AG10803 (cell line): ENCODE results near the gene MDK.
A peak's percentile ranks its signal among the peaks of the same experiment; 100 is the strongest.
"Not testable (repeated sequence)": the region's sequence is repeated elsewhere in the genome, so short reads cannot be mapped to it uniquely, and the experiment has no call there.

Source experiments
- DNase-seq: peaks from one replicate; pipeline ENCODE4 v3.0.0; 2010; ENCODE audit warnings: low read depth
- H3K4me3 ChIP-seq: 2 replicates; pipeline ENCODE4 v1.5.1; 2011; ENCODE audit warnings: mild to moderate bottlenecking, low read length, control low read depth
- CTCF ChIP-seq: conservative IDR thresholded peaks from 2 replicates; pipeline ENCODE4 v1.5.1; 2011; ENCODE audit warnings: mild to moderate bottlenecking, low read length, control low read depth, inconsistent platforms

The MDK gene

GRCh38 chr11:46367244-46367915 is 14.1 kb upstream of the MDK start:
- peak; percentile 71 for TF ChIP-seq CTCF
- peak; percentile 54 for DNase-seq
- H3K4me3 ChIP-seq, result no peak overlapping the region

GRCh38 chr11:46367916-46368267 is 13.6 kb upstream of the MDK start:
- no peak for DNase-seq
- H3K4me3 ChIP-seq, result no peak overlapping the region

GRCh38 chr11:46369458-46370152 is 11.9 kb upstream of the MDK start:
- no peak overlapping the region for H3K4me3 ChIP-seq
- peak; percentile 89 for TF ChIP-seq CTCF
- peak; percentile 68 for DNase-seq

More at GRCh38 chr11:46367916-46368267, 13.6 kb upstream of the MDK start:
- TF ChIP-seq CTCF, result no peak

GRCh38 chr11:46370253-46370652 is 11.2 kb upstream of the MDK start:
- no peak for DNase-seq
- H3K4me3 ChIP-seq, result no peak overlapping the region
- TF ChIP-seq CTCF, result no peak

GRCh38 chr11:46371262-46371661 is 10.2 kb upstream of the MDK start:
- not testable (repeated sequence) for DNase-seq, H3K4me3 ChIP-seq

- DNase-seq, result no peak
- no peak overlapping the region for H3K4me3 ChIP-seq
These were observed 9.4 kb upstream of the MDK start for GRCh38 chr11:46372086-46372485.

GRCh38 chr11:46372501-46372900 is 9.0 kb upstream of the MDK start:
- H3K4me3 ChIP-seq, DNase-seq: not testable (repeated sequence)

More at GRCh38 chr11:46372086-46372485, 9.4 kb upstream of the MDK start:
- no peak for TF ChIP-seq CTCF
